ENCODE measurements around the gene NDUFA8. TPM values are rescaled to one million over a fixed set of nuclear protein-coding genes. Genes with fewer than 3 reads are reported as not detected.
A peak's percentile ranks its signal among the peaks of the same experiment; 100 is the strongest.

NDUFA8 gene
- total RNA-seq, 1 donor from 2014 or later = 37.7 TPM

DNA sequence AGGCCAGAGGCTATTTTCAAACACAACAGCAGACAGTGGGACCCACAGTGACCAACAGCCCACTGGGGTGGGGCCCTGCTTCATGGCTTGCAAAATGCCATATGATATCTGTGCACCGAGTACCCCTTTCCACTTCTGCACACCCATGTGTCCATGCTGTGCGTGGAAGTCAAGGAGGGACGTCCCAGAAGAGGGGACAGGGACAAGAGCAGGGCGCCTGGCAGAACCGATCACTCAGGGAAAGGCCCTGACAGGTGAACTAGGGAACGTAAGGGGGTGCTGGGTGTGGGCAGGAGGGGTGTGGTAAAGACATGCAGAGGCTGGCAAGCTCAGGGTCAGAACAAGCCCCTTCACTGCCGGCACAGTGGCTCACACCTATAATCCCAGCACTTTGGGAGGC, 58.8 kb downstream of the NDUFA8 start:
- H3K4me3 Mint-ChIP-seq = no peak overlapping the region
- DNase-seq (ENCODE audit: low spot score in 2 of 2, unreplicated experiment in 2 of 2) = no peak
- TF ChIP-seq, protein P1, sequence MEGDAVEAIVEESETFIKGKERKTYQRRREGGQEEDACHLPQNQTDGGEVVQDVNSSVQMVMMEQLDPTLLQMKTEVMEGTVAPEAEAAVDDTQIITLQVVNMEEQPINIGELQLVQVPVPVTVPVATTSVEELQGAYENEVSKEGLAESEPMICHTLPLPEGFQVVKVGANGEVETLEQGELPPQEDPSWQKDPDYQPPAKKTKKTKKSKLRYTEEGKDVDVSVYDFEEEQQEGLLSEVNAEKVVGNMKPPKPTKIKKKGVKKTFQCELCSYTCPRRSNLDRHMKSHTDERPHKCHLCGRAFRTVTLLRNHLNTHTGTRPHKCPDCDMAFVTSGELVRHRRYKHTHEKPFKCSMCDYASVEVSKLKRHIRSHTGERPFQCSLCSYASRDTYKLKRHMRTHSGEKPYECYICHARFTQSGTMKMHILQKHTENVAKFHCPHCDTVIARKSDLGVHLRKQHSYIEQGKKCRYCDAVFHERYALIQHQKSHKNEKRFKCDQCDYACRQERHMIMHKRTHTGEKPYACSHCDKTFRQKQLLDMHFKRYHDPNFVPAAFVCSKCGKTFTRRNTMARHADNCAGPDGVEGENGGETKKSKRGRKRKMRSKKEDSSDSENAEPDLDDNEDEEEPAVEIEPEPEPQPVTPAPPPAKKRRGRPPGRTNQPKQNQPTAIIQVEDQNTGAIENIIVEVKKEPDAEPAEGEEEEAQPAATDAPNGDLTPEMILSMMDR (IDR thresholded peaks at IDR 0.05; ENCODE audit: unreplicated experiment) = no peak
- no peak overlapping the region for H3K27ac Mint-ChIP-seq
- no peaks in the 10 kb centered on the region for H3K36me3 Mint-ChIP-seq
- peaks cover 7% of the 10 kb centered on the region for H3K9me3 Mint-ChIP-seq
- H3K4me1 Mint-ChIP-seq = no peaks in the 10 kb centered on the region
- peaks cover 29% of the 10 kb centered on the region for H3K27me3 Mint-ChIP-seq (ENCODE audit: low read depth)

DNA sequence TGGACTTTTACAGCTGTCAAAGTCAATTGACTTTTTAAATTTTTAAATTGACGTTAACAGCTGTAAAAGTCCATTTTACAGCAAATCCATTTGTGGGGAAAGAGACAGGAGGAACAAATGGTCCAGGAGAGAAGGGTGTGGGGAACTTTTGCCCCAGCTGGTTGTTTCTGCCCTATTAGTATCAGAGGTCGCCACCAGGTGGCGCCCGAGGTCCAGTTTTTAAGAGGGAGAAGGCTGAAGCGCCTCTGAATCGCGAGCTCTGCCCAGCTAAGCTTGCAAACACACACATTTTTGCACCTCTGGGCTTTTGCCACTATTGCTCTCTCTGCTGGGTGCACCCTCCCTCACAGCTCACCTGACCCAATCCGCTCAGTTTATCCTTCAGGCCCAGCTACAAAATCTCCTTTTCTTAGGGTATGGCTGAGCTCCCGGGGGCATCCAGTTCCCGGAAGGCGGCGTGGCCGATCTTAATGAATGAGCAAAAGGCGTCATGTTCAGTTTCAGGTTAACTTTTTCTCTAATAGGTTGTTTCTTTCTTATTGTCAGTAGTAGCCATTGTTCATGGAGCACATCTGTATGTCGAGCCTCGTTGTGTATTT, 60.2 kb downstream of the NDUFA8 start:
- Mint-ChIP-seq H3K27ac (no peak overlapping the region), H3K4me1 (no peaks in the 10 kb centered on the region), H3K9me3 (peaks cover 7% of the 10 kb centered on the region), H3K4me3 (no peak overlapping the region), H3K36me3 (no peaks in the 10 kb centered on the region), H3K27me3 (ENCODE audit: low read depth) (peaks cover 41% of the 10 kb centered on the region)
- TF ChIP-seq, protein P1 (IDR thresholded peaks at IDR 0.05; ENCODE audit: unreplicated experiment) = peak; percentile 98
- DNase-seq (ENCODE audit: low spot score in 2 of 2, unreplicated experiment in 2 of 2) = peak; percentile 64 to 81

DNA sequence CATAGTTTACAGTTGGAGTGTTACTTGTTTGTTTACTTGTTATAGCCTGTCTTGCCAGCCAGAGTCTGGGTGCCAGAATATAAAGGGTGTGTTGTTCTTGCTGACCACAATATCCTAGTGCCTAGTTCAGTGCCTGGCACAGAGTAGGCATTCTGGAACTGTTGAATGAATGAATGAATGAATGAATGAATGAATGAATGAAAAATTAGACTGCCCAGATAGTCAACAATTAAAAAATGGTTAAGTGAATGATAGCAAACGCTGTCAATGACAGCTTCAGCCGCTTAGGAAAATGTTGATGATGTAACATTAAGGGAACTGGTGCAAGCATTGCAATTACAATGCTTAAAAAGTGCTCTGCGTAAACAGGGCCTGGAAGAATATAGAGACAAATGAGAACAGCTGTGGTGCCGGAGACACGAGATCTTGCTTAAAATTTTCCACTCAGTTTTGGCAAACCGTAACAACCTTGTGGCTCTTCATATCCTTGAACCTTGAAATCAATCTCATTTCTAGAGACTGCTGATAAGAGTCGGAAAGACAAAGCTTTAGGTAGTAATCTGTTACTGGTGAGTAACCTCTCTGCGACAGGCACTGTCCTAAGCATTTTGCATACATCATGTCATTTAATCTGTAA, 61.8 kb downstream of the NDUFA8 start:
- Mint-ChIP-seq H3K27me3 (ENCODE audit: low read depth) (peaks cover 50% of the 10 kb centered on the region), H3K36me3 (no peaks in the 10 kb centered on the region), H3K9me3 (no peaks in the 10 kb centered on the region), H3K4me3 (no peak overlapping the region), H3K4me1 (peaks cover 1% of the 10 kb centered on the region), H3K27ac (no peak overlapping the region)
- TF ChIP-seq, protein P1 (IDR thresholded peaks at IDR 0.05; ENCODE audit: unreplicated experiment) = no peak
- no peak for DNase-seq (ENCODE audit: low spot score in 2 of 2, unreplicated experiment in 2 of 2)

DNA sequence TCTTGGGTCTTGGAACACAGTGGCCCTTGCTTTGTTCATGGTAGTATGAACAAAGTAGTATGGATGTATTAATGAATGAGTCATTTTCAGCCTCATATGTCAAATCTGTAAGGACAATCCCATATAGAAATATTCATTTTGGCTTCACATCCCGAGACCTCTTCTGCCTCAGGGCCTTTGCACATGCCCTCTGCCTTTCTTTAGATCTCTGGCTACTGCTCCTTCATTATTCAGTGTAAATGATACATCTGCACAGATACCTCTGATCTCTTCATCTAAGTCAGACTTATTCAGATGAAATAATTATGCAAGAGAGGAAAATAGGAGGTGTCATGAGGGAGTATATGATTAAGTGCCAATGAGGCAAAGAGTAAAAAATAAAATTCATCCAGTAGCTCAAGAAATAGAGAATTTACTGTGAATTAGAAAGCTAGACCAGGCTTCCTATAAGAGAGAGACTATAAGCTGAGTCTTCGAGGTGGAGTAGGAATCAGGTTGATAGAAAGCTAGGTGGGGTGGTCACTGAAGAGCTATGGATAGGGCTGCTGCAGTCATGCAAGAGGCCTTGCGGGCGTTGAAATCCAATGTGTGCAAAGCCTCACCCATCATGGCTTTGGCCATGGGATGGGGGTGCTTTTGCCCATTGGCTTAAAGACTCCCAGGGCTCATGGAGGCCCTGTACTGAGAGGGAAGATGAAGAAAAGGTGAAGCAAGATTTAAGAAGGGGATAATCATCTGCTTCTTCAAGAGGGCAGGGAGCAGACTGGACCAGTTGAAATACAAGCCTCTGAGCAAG, 62.8 kb downstream of the NDUFA8 start:
- Mint-ChIP-seq H3K9me3 (no peaks in the 10 kb centered on the region), H3K27ac (no peak overlapping the region), H3K27me3 (ENCODE audit: low read depth) (peaks cover 50% of the 10 kb centered on the region), H3K36me3 (no peaks in the 10 kb centered on the region), H3K4me1 (peaks cover 6% of the 10 kb centered on the region), H3K4me3 (no peak overlapping the region)
- TF ChIP-seq, protein P1 (IDR thresholded peaks at IDR 0.05; ENCODE audit: unreplicated experiment) = no peak
- DNase-seq (ENCODE audit: low spot score in 2 of 2, unreplicated experiment in 2 of 2) = no peak

DNA sequence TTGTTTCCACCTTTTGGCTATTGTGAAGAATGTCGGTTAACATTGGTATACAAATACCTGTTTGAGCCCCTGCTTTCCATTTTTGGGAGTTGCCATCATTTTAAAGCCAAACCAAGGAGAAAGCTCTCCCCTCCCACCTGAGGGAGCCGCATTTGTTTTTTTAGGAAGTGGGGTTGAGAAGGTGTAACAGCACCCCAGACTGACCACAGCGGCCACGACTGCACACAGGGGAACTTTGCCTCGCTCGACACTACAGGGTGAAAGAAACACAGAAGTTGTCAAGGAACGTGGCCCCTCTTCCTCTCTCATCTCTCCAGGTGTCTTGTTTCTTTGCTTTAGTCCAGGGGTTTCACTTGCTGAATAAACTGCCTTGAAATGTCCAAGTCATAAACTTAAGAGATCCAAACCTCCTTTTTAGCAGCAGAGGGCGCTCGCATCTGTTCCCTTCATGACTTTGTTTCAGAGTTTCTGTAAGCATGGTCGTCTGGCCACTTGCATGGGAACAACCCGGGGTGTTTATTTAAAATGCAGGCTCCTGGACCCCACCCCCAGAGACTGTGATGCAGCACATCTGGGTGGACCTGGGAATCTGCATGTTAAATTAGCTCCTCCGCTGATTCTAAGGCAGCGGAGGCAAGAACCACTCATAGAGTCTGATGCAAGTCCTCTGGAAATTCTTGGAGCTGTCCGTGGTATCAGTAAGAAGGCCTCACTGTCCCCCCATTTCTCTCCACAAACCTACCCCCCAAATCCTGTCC, 64.4 kb downstream of the NDUFA8 start:
- peak overlapping the region; percentile 4 for H3K4me3 Mint-ChIP-seq
- H3K27ac Mint-ChIP-seq = no peak overlapping the region
- H3K27me3 Mint-ChIP-seq (ENCODE audit: low read depth) = peaks cover 48% of the 10 kb centered on the region
- TF ChIP-seq, protein P1 (IDR thresholded peaks at IDR 0.05; ENCODE audit: unreplicated experiment) = peak; percentile 64
- peak in 1 of 2 experiments; percentile 52 for DNase-seq (ENCODE audit: low spot score in 2 of 2, unreplicated experiment in 2 of 2)
- no peaks in the 10 kb centered on the region for H3K36me3 Mint-ChIP-seq
- peaks cover 12% of the 10 kb centered on the region for H3K4me1 Mint-ChIP-seq
- no peaks in the 10 kb centered on the region for H3K9me3 Mint-ChIP-seq
